ENCODE data around the gene CACNA1I.

The CACNA1I gene

GRCh38 chr22:39714321-39714720 lies 143.8 kb downstream of the CACNA1I start (continued):
- no peak for TF ChIP-seq ZBTB49 (tag by site-specific recombination; IDR thresholded peaks at IDR 0.05; ENCODE audit: low read depth)

- CTCF ChIA-PET: interaction anchor here (1.2 to 1.9 kb wide), 2 partner anchors 33 to 92 kb away, joined by 4 to 5 read pairs; no protein-coding TSS in a partner anchor
- POLR2A ChIA-PET: no interaction called here
- no peaks in the 10 kb centered on the region for H3K4me1 ChIP-seq (ENCODE audit: control insufficient read depth, insufficient read depth, low read length)
- H3K27ac ChIP-seq (ENCODE audit: extremely low read depth, low read depth, low read length): no peak overlapping the region
- no peaks in the 10 kb centered on the region for H3K36me3 ChIP-seq (ENCODE audit: control insufficient read depth in 2 of 2, insufficient read depth in 1 of 2, low read length in 2 of 2)
- no peak overlapping the region for H3K4me3 ChIP-seq (ENCODE audit: low read depth, low read length)
- no peak for TF ChIP-seq BCL11B (tag by site-specific recombination; IDR thresholded peaks at IDR 0.05; ENCODE audit: low read depth)
- no peak for TF ChIP-seq ZNF350 (tag by site-specific recombination; IDR thresholded peaks at IDR 0.05)
- H3K9me3 ChIP-seq (ENCODE audit: control insufficient read depth, insufficient read depth, low read depth, low read length): no peaks in the 10 kb centered on the region
Observed at GRCh38 chr22:39715778-39716495, 145.4 kb downstream of the CACNA1I start.

GRCh38 chr22:39716534-39716933 lies 146.0 kb downstream of the CACNA1I start:
- no peak overlapping the region for H3K4me3 ChIP-seq (ENCODE audit: low read depth, low read length)
- ChIA-PET CTCF (interaction anchor here (0.5 to 1.9 kb wide), 3 partner anchors 32 to 168 kb away, joined by 3 to 5 read pairs (median 4); no protein-coding TSS in a partner anchor), POLR2A (no interaction called here)
- no peak overlapping the region for H3K27ac ChIP-seq (ENCODE audit: extremely low read depth, low read depth, low read length)
- no peaks in the 10 kb centered on the region for H3K4me1 ChIP-seq (ENCODE audit: control insufficient read depth, insufficient read depth, low read length)
- TF ChIP-seq ZNF600 (tag by site-specific recombination; IDR thresholded peaks at IDR 0.05): no peak
- no peak for TF ChIP-seq ZBTB10 (tag by site-specific recombination; IDR thresholded peaks at IDR 0.05)
- TF ChIP-seq ZNF157 (tag by site-specific recombination; IDR thresholded peaks at IDR 0.05): no peak
- no peak for TF ChIP-seq GFI1B (tag by site-specific recombination; IDR thresholded peaks at IDR 0.05)
- TF ChIP-seq TSHZ1 (tag by site-specific recombination; IDR thresholded peaks at IDR 0.05; ENCODE audit: borderline replicate concordance): no peak
- TF ChIP-seq ZNF610 (tag by site-specific recombination; IDR thresholded peaks at IDR 0.05; ENCODE audit: borderline replicate concordance): no peak
- TF ChIP-seq ZNF704 (tag by site-specific recombination; IDR thresholded peaks at IDR 0.05): no peak
- no peak for TF ChIP-seq REPIN1 (tag by site-specific recombination; IDR thresholded peaks at IDR 0.05; ENCODE audit: low read depth)
- no peak for TF ChIP-seq ZNF335 (tag by site-specific recombination; conservative IDR thresholded peaks at IDR 0.05)
- no peak for TF ChIP-seq ZNF623 (tag by site-specific recombination; IDR thresholded peaks at IDR 0.05)
- TF ChIP-seq ZBTB17 (tag by site-specific recombination; IDR thresholded peaks at IDR 0.05): no peak
- TF ChIP-seq ZNF169 (tag by site-specific recombination; IDR thresholded peaks at IDR 0.05): no peak
- TF ChIP-seq ZNF280D (tag by site-specific recombination; IDR thresholded peaks at IDR 0.05): no peak
- TF ChIP-seq ZNF324 (tag by site-specific recombination; IDR thresholded peaks at IDR 0.05): no peak
- no peaks in the 10 kb centered on the region for H3K9me3 ChIP-seq (ENCODE audit: control insufficient read depth, insufficient read depth, low read depth, low read length)
- H3K36me3 ChIP-seq (ENCODE audit: control insufficient read depth in 2 of 2, insufficient read depth in 1 of 2, low read length in 2 of 2): no peaks in the 10 kb centered on the region

Data from HEK293 (cell line).